MM.1S (cell line): ENCODE data around the gene MAP3K20.

Experiments
- CTCF ChIP-seq: fragments of 300-600 bp; sonication (generic); IDR thresholded peaks from 2 replicates; pipeline ENCODE4 v1.5.1; 2016; ENCODE audit warnings: antibody characterized with exemption, low read length, mixed read lengths
- EZH2 ChIP-seq: fragments of 300-600 bp; sonication (generic); optimal IDR thresholded peaks from 2 replicates; pipeline ENCODE3; 2017; ENCODE audit warnings: low read depth, mild to moderate bottlenecking, antibody characterized with exemption, low read length, mixed read lengths
- EZH2phosphoT487 ChIP-seq: fragments of 300-600 bp; sonication (generic); IDR thresholded peaks from 2 replicates; pipeline ENCODE4 v1.6.1; 2018; ENCODE audit warnings: antibody characterized with exemption, low read length

- TF ChIP-seq CTCF (no peak), EZH2 (no peak), EZH2phosphoT487 (no peak)
Measured at GRCh38 chr2:173091910-173092309, 16.3 kb downstream of the MAP3K20 start.
